Hematopoietic multipotent progenitor cell treated with erythropoietin and hydrocortisone succinate and interleukin-3 and kit ligand, for 17 days (in vitro differentiated cells): Measurements from ENCODE around the gene CCDC146.
"Not testable (repeated sequence)": the region's sequence is repeated elsewhere in the genome, so short reads cannot be mapped to it uniquely, and the experiment has no call there.

Source experiments
- DNase-seq: peaks from one replicate; pipeline ENCODE4 v3.0.0-alpha.2; 2015; ENCODE audit warnings: low spot score

The CCDC146 gene

GRCh38 chr7:77121860-77122681 lies at the start of gene CCDC146:
Gene CCDC146, plus strand, starts transcription at chr7:77122615. Its CDS starts 45,054 bp downstream, at chr7:77167669.
- DNase-seq: peak; percentile 99

GRCh38 chr7:77074786-77075396 lies 47.5 kb upstream of the CCDC146 start:
- peak; percentile 1 for DNase-seq

GRCh38 chr7:77077060-77077459 lies 45.4 kb upstream of the CCDC146 start:
- DNase-seq: not testable (repeated sequence)

GRCh38 chr7:77079112-77079511 lies 43.3 kb upstream of the CCDC146 start:
- DNase-seq: not testable (repeated sequence)

GRCh38 chr7:77079624-77080023 lies 42.8 kb upstream of the CCDC146 start:
- DNase-seq: not testable (repeated sequence)

- not testable (repeated sequence) for DNase-seq
Measured at GRCh38 chr7:77080236-77080635, 42.2 kb upstream of the CCDC146 start.

- not testable (repeated sequence) for DNase-seq
Measured at GRCh38 chr7:77082192-77082591, 40.2 kb upstream of the CCDC146 start.

GRCh38 chr7:77092301-77092700 lies 30.1 kb upstream of the CCDC146 start:
- DNase-seq: not testable (repeated sequence)

GRCh38 chr7:77100501-77100900 lies 21.9 kb upstream of the CCDC146 start:
- not testable (repeated sequence) for DNase-seq

- not testable (repeated sequence) for DNase-seq
Measured at GRCh38 chr7:77101187-77101586, 21.2 kb upstream of the CCDC146 start.

- not testable (repeated sequence) for DNase-seq
Measured at GRCh38 chr7:77102671-77103070, 19.7 kb upstream of the CCDC146 start.

GRCh38 chr7:77105904-77106303 lies 16.5 kb upstream of the CCDC146 start:
- DNase-seq: not testable (repeated sequence)

- not testable (repeated sequence) for DNase-seq
Measured at GRCh38 chr7:77107659-77108058, 14.8 kb upstream of the CCDC146 start.

- not testable (repeated sequence) for DNase-seq
Measured at GRCh38 chr7:77108362-77108761, 14.1 kb upstream of the CCDC146 start.

GRCh38 chr7:77112719-77113306 lies 9.6 kb upstream of the CCDC146 start:
- not testable (repeated sequence) for DNase-seq

GRCh38 chr7:77125486-77125885 lies 3.1 kb downstream of the CCDC146 start:
- not testable (repeated sequence) for DNase-seq

GRCh38 chr7:77127009-77127408 lies 4.6 kb downstream of the CCDC146 start:
- DNase-seq: not testable (repeated sequence)

- not testable (repeated sequence) for DNase-seq
Measured at GRCh38 chr7:77128582-77129410, 6.4 kb downstream of the CCDC146 start.

- DNase-seq: not testable (repeated sequence)
Measured at GRCh38 chr7:77131781-77132180, 9.4 kb downstream of the CCDC146 start.

- DNase-seq: not testable (repeated sequence)
Measured at GRCh38 chr7:77138668-77139067, 16.3 kb downstream of the CCDC146 start.

- DNase-seq: not testable (repeated sequence)
Measured at GRCh38 chr7:77140291-77140690, 17.9 kb downstream of the CCDC146 start.

- DNase-seq: not testable (repeated sequence)
Measured at GRCh38 chr7:77152232-77152631, 29.8 kb downstream of the CCDC146 start.
